GM12878 (cell line): ENCODE measurements around the gene PDE1C. TPM values are rescaled to one million over a fixed set of nuclear protein-coding genes. Genes with fewer than 3 reads are reported as not detected.

Experiments
- ATAC-seq: fragments of 200-7000 bp; cut with Tn5 transposase; 3 replicates; pipeline ENCODE4 v1.9.1; 2020; ENCODE audit warnings: mild to moderate bottlenecking, moderate library complexity
- BruUV-seq: library from RNA; stranded (reverse); fragments of 400-500 nt; replicated peaks from 2 replicates; lab custom pipeline; 2021; lab: Mats Ljungman, UMichigan
- CTCF ChIA-PET: fragments of 300-600 bp; sonication (Branson Sonifier 250); formaldehyde crosslinking; extraction: SDS; loops from one replicate; lab custom pipeline; 2021; ENCODE audit warnings: inconsistent platforms; lab: Yijun Ruan, JAX
- POLR2A ChIA-PET: fragments of 350-600 bp; formaldehyde crosslinking; extraction: SDS; loops from one replicate; lab custom pipeline; 2021; ENCODE audit warnings: inconsistent platforms; lab: Charles Lee
- RAD21 ChIA-PET: fragments of 300-600 bp; sonication (Branson Sonifier 250); formaldehyde crosslinking; loops from one replicate; lab custom pipeline; 2023; ENCODE audit warnings: antibody characterized with exemption; ENCODE audit not compliant: unreplicated experiment; lab: Charles Lee
- SMC1A ChIA-PET: fragments of 300-600 bp; sonication (Branson Sonifier 250); formaldehyde crosslinking; loops from one replicate; lab custom pipeline; 2023; ENCODE audit not compliant: unreplicated experiment, uncharacterized antibody; lab: Charles Lee
- DNase-seq: peaks from one replicate; pipeline ENCODE4 v3.0.0-alpha.2; 2011; ENCODE audit warnings: low read depth, low spot score
- FAIRE-seq: peaks from 3 replicates; lab custom pipeline; 2011; peaks lifted over from hg19 to GRCh38; lab: Jason Lieb, UNC
- H2AFZ ChIP-seq: 2 replicates; pipeline ENCODE4 v1.6.0; 2011; ENCODE audit warnings: low read depth, low read length, control low read depth; ENCODE audit not compliant: control insufficient read depth
- H3K27ac ChIP-seq: 2 replicates; pipeline ENCODE4 v1.5.1; 2011; ENCODE audit warnings: control low read depth; ENCODE audit not compliant: control insufficient read depth, insufficient read depth
- H3K27me3 ChIP-seq, 2 experiments: replicated peaks in 1 of 2; 2 replicates each; pipeline versions ENCODE4 v1.6.0 to v1.6.1; 2011; ENCODE audit warnings: low read length in 1 of 2; ENCODE audit not compliant: control insufficient read depth in 2 of 2, insufficient read depth in 2 of 2
- H3K36me3 ChIP-seq, 2 experiments: 2 replicates each; pipeline ENCODE4 v1.5.1; 2011; ENCODE audit warnings: low read length in 1 of 2; ENCODE audit not compliant: control insufficient read depth in 2 of 2, insufficient read depth in 2 of 2
- H3K4me1 ChIP-seq: 2 replicates; pipeline ENCODE4 v1.6.1; 2011; ENCODE audit warnings: mild to moderate bottlenecking, low read length, moderate library complexity, mixed read lengths; ENCODE audit not compliant: control insufficient read depth, insufficient read depth
- H3K4me2 ChIP-seq: 2 replicates; pipeline ENCODE4 v1.6.0; 2011; ENCODE audit warnings: control low read depth; ENCODE audit not compliant: control insufficient read depth, insufficient read depth
- H3K4me3 ChIP-seq: fragments of 200-600 bp; sonication (generic); 2 replicates; pipeline ENCODE4 v1.5.1; 2016
- H3K79me2 ChIP-seq: 2 replicates; pipeline ENCODE4 v1.6.0; 2011; ENCODE audit warnings: low read length; ENCODE audit not compliant: control insufficient read depth, insufficient read depth
- H3K9ac ChIP-seq: 2 replicates; pipeline ENCODE4 v1.8.0; 2011; ENCODE audit warnings: low read length, control low read depth, mixed read lengths; ENCODE audit not compliant: control insufficient read depth, insufficient read depth
- H3K9me3 ChIP-seq: replicated peaks from 3 replicates; pipeline ENCODE4 v1.5.1; 2011; ENCODE audit warnings: mild to moderate bottlenecking, low read length; ENCODE audit not compliant: control insufficient read depth, insufficient read depth
- H4K20me1 ChIP-seq: 2 replicates; pipeline ENCODE4 v1.6.0; 2011; ENCODE audit not compliant: control insufficient read depth, insufficient read depth
- BMI1 ChIP-seq: fragments of 450-650 bp; IDR thresholded peaks from 2 replicates; pipeline ENCODE4 v1.6.1; 2016; ENCODE audit warnings: mild to moderate bottlenecking, moderate library complexity, borderline replicate concordance
- CHD2 ChIP-seq: IDR thresholded peaks from 2 replicates; pipeline ENCODE4 v1.6.1; 2011; ENCODE audit warnings: low read depth, low read length, improper control_type of control experiment, borderline replicate concordance
- IKZF2 ChIP-seq, 2 experiments: fragments of 450-650 bp; IDR thresholded peaks; 2 replicates each; pipeline ENCODE4 v1.6.1; 2017; ENCODE audit warnings: mild to moderate bottlenecking in 2 of 2, moderate library complexity in 2 of 2
- LARP7 ChIP-seq: fragments of 450-650 bp; IDR thresholded peaks from 2 replicates; pipeline ENCODE4 v1.6.1; 2017; ENCODE audit warnings: mild to moderate bottlenecking
- MTA2 ChIP-seq: fragments of 450-650 bp; IDR thresholded peaks from 2 replicates; pipeline ENCODE4 v1.6.1; 2016; ENCODE audit warnings: low read depth, mild to moderate bottlenecking, moderate library complexity
- NFXL1 ChIP-seq: fragments of 450-650 bp; IDR thresholded peaks from 2 replicates; pipeline ENCODE4 v1.6.1; 2017; ENCODE audit warnings: antibody characterized with exemption, mild to moderate bottlenecking, borderline replicate concordance
- NR2F1 ChIP-seq: fragments of 450-650 bp; conservative IDR thresholded peaks from 2 replicates; pipeline ENCODE4 v1.6.1; 2017; ENCODE audit warnings: mild to moderate bottlenecking
- POU2F2 ChIP-seq: IDR thresholded peaks from 3 replicates; pipeline ENCODE4 v1.6.1; 2011; ENCODE audit warnings: low read depth, mild to moderate bottlenecking, low read length, borderline replicate concordance
- RBBP5 ChIP-seq: fragments of 200-600 bp; sonication (generic); conservative IDR thresholded peaks from 2 replicates; pipeline ENCODE4 v1.6.1; 2016
- TARDBP ChIP-seq: IDR thresholded peaks from 2 replicates; pipeline ENCODE4 v1.6.1; 2016; ENCODE audit warnings: borderline replicate concordance
- TBL1XR1 ChIP-seq: IDR thresholded peaks from 2 replicates; pipeline ENCODE4 v1.6.1; 2012; ENCODE audit warnings: low read depth, low read length, improper control_type of control experiment
- ZNF384 ChIP-seq: IDR thresholded peaks from 2 replicates; pipeline ENCODE4 v1.6.1; 2012; ENCODE audit warnings: low read depth, mild to moderate bottlenecking, low read length, improper control_type of control experiment, borderline replicate concordance
- ZNF687 ChIP-seq: fragments of 450-650 bp; IDR thresholded peaks from 2 replicates; pipeline ENCODE4 v1.6.1; 2017; ENCODE audit warnings: mild to moderate bottlenecking, moderate library complexity
- ZSCAN29 ChIP-seq: fragments of 450-650 bp; IDR thresholded peaks from 2 replicates; pipeline ENCODE4 v1.6.1; 2017; ENCODE audit warnings: mild to moderate bottlenecking, moderate library complexity
- WGBS: methylation state at CpG from one replicate; pipeline ENCODE4 v1.1.6; 2016; ENCODE audit warnings: low lambda C conversion rate; ENCODE audit not compliant: insufficient replicate concordance, insufficient coverage; ENCODE audit errors: missing lambda C conversion rate; 5-methylcytosine and 5-hydroxymethylcytosine counted together
- in situ Hi-C: fragments of 300-500 bp; cut with MboI; formaldehyde crosslinking; loops from 9 replicates; pipeline ENCODE4 v1.14.3; 2018; ENCODE audit warnings: mixed read lengths
- intact Hi-C: fragments of 100-400 bp; cut with micrococcal nuclease; formaldehyde crosslinking; loops from one replicate; pipeline ENCODE4 v1.14.2; 2022; ENCODE audit not compliant: unreplicated experiment
- polyA plus RNA-seq, 11 experiments: library from polyadenylated mRNA; depleted of rRNA in 4 of 11; unstranded in 6 of 11; stranded (reverse) in 5 of 11; fragments of >200 nt; fragmentation: Nextera tagmentation in 4 of 11; fragmentation: Illumina TruSeq in 1 of 11; extraction: Ambion mirVana in 4 of 11; extraction: Trizol in 1 of 11; gene quantifications; 1 replicate in 1 of 11; 2 replicates in 10 of 11; pipeline versions ENCODE4 v1.2.1 to v1.2.3, GENCODE V29; 2011 to 2016; ENCODE audit warnings: inconsistent platforms in 2 of 11, missing spikeins in 2 of 11, low read depth in 1 of 11
- total RNA-seq, 4 experiments: library from RNA; depleted of rRNA in 3 of 4; stranded (reverse); fragments of >200 nt in 3 of 4; fragmentation: Illumina TruSeq in 1 of 4; extraction: Trizol in 1 of 4; gene quantifications; 2 replicates each; pipeline versions ENCODE4 v1.2.1 to v1.2.3, GENCODE V29; 2013 to 2021
- TF ChIP-seq, protein P1 (sequence below): fragments of 450-650 bp; formaldehyde crosslinking; IDR thresholded peaks from 2 replicates; pipeline ENCODE4 v1.4.0; 2022; ENCODE audit warnings: mild to moderate bottlenecking, moderate library complexity
- TF ChIP-seq, protein P2 (sequence below): fragments of 450-650 bp; IDR thresholded peaks from 2 replicates; pipeline ENCODE4 v1.6.1; 2017; ENCODE audit warnings: mild to moderate bottlenecking, low read depth, inconsistent platforms; ENCODE audit not compliant: poor library complexity, severe bottlenecking

Gene PDE1C
- total and polyA plus RNA-seq, 10 of the 15 experiments (the other 5 are each of a cell fraction or from before 2014, with no cell fraction given): 0.29 to 2.3 (median 0.70) TPM

DNA sequence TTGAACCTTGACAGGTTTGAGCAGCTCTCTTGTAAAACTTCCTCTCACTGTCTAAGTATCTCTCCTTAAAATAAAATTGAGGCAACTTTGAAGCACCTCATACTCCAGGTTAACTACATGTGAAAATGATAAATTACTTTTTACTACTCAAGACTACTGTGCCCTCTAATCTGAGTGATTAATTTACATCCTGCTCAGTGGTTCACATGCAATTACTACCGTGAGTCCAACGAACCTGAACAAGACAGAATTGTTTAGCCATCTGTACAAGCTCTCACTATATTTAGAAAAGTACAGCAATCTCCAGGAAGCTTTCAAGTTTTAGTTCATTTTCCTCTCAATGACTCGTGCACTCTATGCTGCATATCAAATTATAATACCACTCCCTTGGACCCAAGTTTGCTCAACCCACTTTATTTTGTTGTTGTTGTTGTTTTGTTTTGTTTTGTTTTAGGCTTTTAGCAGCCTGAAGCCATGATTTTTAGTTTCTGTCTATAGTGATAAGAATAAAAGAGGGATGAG is 21.2 kb downstream of the PDE1C start:
- ChIA-PET SMC1A (interaction anchor here (0.8 to 7.7 kb wide), 4 partner anchors 12 to 154 kb away, joined by 3 to 69 read pairs (median 4); no protein-coding TSS in a partner anchor), CTCF (interaction anchor here (0.6 to 3.0 kb wide), 6 partner anchors 11 to 237 kb away, joined by 3 to 13 read pairs (median 4); no protein-coding TSS in a partner anchor), RAD21 (interaction anchor here (1.0 to 1.7 kb wide), 2 partner anchors 261 to 266 kb away, joined by 3 to 5 read pairs; no protein-coding TSS in a partner anchor), POLR2A (no interaction called here)
- Histone ChIP-seq H3K79me2 (no peaks in the 10 kb centered on the region), H2AFZ (no peak overlapping the region), H3K9me3 (no peaks in the 10 kb centered on the region), H3K27me3 (0 out of 4 replicates have a peak, but pooled peaks cover 0 to 3% of the 10 kb centered on the region in 2 experiments), H3K9ac (no peak overlapping the region), H3K4me2 (no peak overlapping the region), H3K4me1 (no peaks in the 10 kb centered on the region), H3K4me3 (no peak overlapping the region), H4K20me1 (no peaks in the 10 kb centered on the region), H3K36me3 (no peaks in the 10 kb centered on the region), H3K27ac (no peak overlapping the region)
- DNase-seq (peak; percentile 48), ATAC-seq (peak; percentile 83), FAIRE-seq (no peak)
- in situ Hi-C loops (no loop called here), intact Hi-C loops (no loop called here)
- WGBS: 0% methylated on average over 3 of the region's 3 CpGs
- BruUV-seq: no TSS peak
- TF ChIP-seq ZNF384 (no peak), MTA2 (peak; percentile 82), LARP7 (no peak), TBL1XR1 (no peak), NR2F1 (no peak), NFXL1 (no peak), POU2F2 (no peak), BMI1 (no peak), TARDBP (no peak), ZNF687 (0 out of 2 replicates have a peak, but pooled peaks have one; percentile 34), ZSCAN29 (no peak), CHD2 (no peak), RBBP5 (no peak), IKZF2 (IDR thresholded peaks at IDR 0.05) (peak; percentile 40 to 43; a peak in 2 of 4 replicates)
- TF ChIP-seq, protein P1, sequence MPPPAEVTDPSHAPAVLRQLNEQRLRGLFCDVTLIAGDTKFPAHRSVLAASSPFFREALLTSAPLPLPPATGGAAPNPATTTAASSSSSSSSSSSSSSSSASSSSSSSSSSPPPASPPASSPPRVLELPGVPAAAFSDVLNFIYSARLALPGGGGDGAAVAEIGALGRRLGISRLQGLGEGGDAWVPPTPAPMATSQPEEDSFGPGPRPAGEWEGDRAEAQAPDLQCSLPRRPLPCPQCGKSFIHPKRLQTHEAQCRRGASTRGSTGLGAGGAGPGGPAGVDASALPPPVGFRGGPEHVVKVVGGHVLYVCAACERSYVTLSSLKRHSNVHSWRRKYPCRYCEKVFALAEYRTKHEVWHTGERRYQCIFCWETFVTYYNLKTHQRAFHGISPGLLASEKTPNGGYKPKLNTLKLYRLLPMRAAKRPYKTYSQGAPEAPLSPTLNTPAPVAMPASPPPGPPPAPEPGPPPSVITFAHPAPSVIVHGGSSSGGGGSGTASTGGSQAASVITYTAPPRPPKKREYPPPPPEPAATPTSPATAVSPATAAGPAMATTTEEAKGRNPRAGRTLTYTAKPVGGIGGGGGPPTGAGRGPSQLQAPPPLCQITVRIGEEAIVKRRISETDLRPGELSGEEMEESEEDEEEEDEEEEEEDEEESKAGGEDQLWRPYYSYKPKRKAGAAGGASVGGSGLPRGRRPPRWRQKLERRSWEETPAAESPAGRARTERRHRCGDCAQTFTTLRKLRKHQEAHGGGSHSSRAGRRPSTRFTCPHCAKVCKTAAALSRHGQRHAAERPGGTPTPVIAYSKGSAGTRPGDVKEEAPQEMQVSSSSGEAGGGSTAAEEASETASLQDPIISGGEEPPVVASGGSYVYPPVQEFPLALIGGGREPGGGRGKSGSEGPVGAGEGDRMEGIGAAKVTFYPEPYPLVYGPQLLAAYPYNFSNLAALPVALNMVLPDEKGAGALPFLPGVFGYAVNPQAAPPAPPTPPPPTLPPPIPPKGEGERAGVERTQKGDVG (CRISPR knock-in tag): no peak
- TF ChIP-seq, protein P2, sequence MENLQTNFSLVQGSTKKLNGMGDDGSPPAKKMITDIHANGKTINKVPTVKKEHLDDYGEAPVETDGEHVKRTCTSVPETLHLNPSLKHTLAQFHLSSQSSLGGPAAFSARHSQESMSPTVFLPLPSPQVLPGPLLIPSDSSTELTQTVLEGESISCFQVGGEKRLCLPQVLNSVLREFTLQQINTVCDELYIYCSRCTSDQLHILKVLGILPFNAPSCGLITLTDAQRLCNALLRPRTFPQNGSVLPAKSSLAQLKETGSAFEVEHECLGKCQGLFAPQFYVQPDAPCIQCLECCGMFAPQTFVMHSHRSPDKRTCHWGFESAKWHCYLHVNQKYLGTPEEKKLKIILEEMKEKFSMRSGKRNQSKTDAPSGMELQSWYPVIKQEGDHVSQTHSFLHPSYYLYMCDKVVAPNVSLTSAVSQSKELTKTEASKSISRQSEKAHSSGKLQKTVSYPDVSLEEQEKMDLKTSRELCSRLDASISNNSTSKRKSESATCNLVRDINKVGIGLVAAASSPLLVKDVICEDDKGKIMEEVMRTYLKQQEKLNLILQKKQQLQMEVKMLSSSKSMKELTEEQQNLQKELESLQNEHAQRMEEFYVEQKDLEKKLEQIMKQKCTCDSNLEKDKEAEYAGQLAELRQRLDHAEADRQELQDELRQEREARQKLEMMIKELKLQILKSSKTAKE: no peak
